Prostate gland (tissue), 2 donors: ENCODE data around the gene MED22.

ENCODE experiments used
- POLR2A ChIP-seq: fragments of 450-650 bp; IDR thresholded peaks from one replicate; pipeline ENCODE4 v1.6.1; 2016; ENCODE audit warnings: antibody characterized with exemption, mild to moderate bottlenecking
- POLR2AphosphoS5 ChIP-seq: sonication (generic); formaldehyde crosslinking; IDR thresholded peaks from one replicate; pipeline ENCODE4 v1.6.1; 2017; ENCODE audit warnings: antibody characterized with exemption
- TF ChIP-seq, protein P1 (sequence below), 4 experiments: fragments of 200-600 bp in 2 of 4; fragments of 450-650 bp in 2 of 4; sonication (generic) in 2 of 4; IDR thresholded peaks; 1 replicate in 3 of 4; 2 replicates in 1 of 4; pipeline ENCODE4 v1.5.1; 2016 to 2019; ENCODE audit warnings: antibody characterized with exemption in 4 of 4, mild to moderate bottlenecking in 2 of 4, moderate library complexity in 2 of 4

- TF ChIP-seq, protein P1, sequence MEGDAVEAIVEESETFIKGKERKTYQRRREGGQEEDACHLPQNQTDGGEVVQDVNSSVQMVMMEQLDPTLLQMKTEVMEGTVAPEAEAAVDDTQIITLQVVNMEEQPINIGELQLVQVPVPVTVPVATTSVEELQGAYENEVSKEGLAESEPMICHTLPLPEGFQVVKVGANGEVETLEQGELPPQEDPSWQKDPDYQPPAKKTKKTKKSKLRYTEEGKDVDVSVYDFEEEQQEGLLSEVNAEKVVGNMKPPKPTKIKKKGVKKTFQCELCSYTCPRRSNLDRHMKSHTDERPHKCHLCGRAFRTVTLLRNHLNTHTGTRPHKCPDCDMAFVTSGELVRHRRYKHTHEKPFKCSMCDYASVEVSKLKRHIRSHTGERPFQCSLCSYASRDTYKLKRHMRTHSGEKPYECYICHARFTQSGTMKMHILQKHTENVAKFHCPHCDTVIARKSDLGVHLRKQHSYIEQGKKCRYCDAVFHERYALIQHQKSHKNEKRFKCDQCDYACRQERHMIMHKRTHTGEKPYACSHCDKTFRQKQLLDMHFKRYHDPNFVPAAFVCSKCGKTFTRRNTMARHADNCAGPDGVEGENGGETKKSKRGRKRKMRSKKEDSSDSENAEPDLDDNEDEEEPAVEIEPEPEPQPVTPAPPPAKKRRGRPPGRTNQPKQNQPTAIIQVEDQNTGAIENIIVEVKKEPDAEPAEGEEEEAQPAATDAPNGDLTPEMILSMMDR (IDR thresholded peaks at IDR 0.05), result no peak
- TF ChIP-seq POLR2A (no peak), POLR2AphosphoS5 (no peak)
Measured at GRCh38 chr9:133344071-133344470, 3.9 kb downstream of the MED22 start.
